HG03442 (cell line): ENCODE results near the gene UBE3C.

ENCODE experiments used
- ATAC-seq: cut with Tn5 transposase; IDR thresholded peaks from one replicate; pipeline ENCODE4 v1.9.1; 2021; ENCODE audit warnings: mild to moderate bottlenecking, moderate library complexity; ENCODE audit not compliant: unreplicated experiment

The UBE3C gene

DNA sequence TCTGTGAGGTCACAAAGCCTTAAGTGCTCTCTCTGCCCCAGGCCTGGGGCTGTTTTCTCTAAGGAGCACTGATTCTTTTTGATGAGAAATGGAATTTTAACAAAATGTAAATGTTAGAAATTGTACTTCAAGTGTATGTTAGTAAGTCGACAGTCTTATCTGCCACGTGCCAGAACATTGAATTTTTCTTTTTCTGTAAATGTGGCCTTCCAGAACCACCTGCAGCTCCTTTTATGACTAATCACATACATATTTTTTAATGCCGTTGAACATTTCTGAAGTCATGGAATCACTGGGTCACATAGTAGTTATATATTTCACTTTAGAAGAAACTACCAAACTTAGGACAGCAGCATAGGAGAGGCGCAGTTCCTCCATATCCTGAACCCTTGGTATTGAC lies 38.0 kb downstream of the UBE3C start:
- no peak for ATAC-seq

DNA sequence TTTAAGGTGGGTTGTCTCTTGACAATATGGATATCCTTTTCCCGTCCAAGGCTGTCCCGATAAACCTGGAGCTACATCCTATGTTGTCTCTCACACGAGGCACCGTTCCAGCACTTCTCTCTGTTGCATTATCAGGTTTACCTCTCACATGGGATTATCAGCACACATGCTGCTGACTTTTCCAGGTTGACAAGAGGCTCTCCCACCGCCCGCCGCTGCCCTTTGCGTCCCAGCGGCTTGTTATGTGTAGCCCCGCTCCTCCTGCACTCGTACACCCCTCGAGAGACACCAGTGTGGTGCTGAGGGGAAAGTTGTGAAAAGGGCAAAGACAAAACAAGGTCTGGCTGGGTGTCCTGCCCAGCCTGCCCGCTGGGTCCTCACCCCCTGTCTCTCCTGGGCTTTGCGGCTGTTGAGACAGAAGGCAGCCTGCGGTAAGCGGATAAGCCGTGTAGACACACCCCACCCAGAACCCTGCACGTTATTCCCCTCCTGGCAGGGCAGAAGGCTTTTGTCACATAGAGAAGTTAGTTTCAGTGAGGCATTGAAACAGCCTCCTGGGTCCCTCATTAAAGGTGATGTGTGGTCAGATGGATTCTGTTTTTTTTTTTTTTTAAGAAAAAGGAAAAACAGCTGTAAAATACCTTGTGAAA lies 38.7 kb downstream of the UBE3C start:
- no peak for ATAC-seq

DNA sequence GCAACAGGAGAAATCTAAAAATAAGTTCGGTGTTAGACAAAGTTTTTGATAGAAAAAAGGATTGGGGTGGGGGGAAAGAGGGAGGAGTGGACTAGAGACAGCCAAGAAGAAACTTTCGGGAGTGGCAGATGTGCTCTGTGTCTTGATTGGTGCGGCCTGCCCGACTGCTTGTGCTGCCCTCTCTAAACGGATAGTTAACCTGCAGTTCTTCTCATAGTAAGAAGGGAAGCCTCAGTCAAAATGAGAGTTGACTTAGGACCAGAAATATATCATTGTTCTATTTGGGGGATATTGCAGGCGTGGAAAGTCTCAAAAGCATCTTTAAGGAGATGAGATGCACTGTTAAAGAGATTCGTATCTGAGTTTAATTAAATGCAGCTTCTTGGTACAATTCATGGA lies 39.3 kb downstream of the UBE3C start:
- ATAC-seq: no peak

DNA sequence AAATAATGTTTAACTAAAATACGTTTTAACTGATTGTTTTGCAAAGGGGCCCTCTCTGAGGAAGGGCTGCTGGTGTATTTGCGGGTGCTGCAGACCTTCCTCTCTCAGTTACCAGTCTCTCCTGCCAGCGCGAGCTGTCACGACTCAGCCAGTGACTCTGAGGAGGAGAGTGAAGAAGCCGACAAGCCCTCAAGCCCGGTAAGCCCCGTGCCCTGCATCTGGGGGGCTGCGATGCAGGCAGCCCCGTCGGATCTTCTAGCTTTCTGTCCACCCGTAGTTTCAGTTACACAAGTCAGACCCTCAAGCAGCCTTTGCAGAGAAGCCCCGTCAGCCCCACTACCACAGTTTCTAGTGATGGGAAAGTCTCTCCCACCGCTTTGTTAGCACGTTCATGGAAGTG lies 45.1 kb downstream of the UBE3C start:
- ATAC-seq: no peak

DNA sequence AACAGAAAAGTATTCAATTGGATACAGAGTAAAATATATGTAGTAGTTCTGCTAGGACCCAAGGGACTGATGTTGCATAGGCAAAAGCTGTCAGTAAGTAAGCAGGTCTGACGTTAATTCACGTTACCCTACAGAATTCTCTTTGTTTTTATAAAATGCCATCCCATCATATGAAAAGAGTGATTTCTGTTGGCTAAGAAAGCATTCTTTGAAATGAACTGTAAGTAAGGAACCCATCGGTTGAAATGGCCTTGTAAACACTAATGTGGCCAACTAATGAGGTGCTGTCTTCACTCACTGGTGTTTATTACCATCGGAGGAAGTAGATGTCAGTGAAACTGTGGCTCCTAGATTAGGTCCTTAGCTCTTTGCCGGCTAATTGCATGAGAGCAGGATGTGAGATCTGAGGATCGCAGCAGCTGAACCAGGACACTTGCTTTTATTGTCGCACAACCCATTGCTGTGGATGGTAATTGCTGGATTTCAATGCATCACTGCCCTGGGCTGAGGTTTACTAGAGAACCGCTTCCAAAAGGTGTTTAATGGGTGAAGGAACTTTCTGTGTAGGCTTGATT lies 49.5 kb downstream of the UBE3C start:
- no peak for ATAC-seq

DNA sequence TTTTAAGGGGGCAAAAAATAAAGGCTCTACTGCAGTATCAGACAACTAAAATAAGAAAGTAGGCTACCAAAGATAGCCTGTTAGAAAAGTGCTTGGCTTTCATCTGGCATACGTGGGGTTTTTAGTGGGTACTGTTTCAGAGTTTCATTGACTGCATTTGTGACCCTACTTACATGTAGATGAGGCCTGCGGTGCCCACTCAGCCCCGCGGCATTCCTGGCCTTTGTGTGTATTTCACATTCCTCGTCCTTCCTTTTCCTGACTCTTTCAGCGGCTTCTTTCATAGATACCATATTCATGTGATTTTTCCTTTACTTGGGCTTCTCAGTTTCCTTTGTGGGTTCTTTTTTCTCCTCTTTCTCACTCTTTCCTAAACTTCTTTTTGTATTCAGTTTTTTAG lies 50.7 kb downstream of the UBE3C start:
- no peak for ATAC-seq

DNA sequence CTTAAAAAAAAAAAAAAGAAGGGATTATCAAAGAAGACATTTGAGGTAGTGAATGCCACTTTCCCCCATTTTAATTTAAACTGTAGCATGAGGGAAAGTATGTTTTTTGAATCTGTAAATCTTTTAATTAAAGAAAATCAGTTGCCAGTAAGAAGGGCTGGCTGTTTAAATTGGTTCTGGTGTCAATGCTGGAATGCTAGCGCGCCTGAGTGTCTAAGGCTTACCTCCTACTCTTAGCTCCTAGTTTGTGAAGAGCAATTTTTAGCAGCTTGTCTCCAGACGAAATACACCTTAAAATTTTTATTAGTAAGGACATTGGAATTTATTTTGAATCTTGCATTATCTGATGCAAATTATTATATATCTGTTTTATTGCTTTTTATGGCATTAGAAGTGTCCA lies 54.1 kb downstream of the UBE3C start:
- ATAC-seq: no peak

DNA sequence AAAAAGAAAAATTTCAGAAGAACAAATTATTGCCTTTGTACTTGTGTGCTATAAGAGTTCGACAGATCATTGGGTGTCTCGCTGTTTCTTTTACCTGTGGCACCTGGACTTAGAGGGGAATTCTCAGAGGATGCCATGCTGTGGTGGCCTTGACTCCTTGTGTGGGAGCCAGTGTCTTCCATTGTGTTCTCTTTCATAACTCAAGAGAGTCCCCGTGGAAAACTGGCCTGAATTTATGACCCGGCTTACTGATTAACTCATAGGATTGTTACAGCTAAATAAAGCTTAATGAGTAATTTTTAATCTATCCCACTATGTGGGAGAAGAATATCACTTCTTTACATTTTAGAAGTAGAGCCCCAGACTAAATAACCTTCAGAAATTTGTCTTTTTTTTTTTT lies 54.5 kb downstream of the UBE3C start:
- ATAC-seq: no peak

DNA sequence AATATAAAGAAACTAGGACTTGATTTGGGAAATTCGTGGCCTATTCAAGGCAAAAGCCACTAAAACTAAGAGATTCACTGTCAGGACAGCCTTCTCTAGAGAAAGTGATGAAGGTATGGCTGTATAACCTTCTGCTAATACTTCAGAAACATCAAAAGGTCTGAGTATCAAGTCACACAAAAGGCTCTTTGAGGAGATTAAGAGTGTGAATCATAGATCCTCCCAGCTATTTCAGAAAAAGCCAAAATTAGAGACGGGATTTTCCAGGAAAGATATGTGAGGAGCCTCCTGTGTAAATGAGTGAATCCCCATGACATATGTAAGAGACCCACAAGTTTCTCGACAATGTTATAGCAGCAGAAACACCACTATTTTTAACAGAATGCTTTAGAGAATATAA lies 56.2 kb downstream of the UBE3C start:
- no peak for ATAC-seq

DNA sequence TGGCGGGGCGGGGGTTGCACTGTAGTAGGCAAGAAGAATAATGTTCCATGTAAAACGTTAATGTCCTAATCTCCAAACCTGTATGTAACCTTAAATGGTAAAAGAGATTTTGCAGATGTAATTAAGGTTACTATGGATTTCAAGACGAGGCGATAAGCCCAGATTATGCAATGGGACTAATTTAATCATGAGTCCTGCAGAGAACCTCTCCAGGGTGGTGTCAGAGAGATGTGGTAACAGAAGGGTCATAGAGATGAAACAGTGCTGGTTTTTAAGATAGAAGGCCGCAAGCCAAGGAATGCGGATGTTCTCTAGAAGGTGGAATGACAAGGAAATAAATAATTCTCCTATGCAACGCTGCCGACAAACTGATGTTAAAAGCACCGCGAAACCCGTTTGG lies 57.1 kb downstream of the UBE3C start:
- no peak for ATAC-seq

DNA sequence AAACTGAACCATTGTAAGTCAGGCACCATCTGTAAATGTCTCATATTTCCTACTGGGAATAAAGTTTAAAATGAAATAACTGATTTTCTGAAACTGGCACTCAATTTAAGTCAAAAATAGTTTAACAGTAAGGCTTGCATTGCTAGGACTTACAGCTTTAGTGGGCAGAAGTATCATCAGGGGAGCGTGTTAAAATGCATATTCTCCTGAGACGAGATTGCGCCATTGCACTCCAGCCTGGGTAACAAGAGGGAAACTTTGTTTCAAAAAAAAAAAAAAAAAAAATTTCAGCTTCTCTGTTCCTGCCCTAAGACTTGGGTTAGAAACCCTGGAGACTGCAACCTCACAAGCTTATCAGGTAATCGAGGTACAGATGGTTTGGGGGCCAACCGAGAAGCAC lies 65.4 kb downstream of the UBE3C start:
- ATAC-seq: no peak

DNA sequence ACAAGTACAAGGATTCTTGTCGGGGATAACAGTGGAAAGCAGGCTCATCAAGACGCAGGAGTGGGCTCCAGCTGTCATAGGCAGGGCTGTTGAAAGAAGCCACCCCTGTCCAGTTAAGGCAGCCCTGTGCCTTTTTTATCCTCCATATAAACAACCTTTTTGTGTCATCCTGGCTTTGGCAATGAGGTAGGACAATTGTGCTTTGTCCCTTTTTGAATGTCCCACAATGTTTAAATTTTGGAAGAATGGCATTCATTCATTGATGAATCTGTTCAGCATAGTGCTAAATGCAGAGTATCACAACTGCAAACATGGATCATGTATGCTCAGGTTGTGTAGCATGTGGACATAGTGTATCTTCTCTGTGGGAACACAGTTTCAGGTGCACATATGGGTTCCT lies 66.7 kb downstream of the UBE3C start:
- ATAC-seq: no peak

DNA sequence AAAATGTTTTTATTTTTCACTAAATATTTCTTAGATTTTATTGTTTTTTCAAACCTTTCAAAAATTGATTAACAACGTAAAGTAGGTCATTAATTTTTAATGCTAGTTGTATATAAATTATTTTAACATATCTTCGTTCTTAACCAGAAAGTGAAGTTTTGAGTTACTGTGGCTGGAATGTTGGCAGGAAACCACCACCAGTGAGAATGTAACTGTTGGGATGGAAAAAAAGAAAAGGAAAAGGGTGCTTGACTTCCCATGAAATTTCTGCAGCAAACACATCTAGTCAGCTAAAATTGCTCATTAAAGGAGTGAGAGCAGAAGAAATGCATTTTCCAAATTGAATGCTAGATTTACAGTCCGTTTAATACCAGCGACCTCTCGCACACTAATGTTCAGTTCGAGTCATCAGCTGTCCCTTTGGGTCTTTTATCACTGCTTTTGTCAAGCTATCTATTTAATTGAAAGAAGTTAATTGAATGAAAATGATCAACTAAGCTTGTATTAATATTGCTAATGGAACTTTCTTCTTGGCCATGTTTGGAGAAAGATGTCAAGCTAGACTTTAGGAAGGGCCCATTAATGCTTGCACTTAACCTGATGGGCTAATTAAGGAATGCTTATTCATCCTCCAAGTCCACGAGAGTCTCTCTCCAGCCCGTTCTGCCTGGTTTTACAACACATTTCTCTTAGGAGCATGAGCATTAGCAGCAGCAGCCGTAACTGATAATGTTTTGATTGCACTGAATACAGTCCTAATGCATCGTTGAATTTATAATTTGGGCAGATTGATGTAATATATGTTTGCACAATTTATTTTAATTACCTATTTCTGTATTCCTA lies 70.1 kb downstream of the UBE3C start:
- no peak for ATAC-seq

DNA sequence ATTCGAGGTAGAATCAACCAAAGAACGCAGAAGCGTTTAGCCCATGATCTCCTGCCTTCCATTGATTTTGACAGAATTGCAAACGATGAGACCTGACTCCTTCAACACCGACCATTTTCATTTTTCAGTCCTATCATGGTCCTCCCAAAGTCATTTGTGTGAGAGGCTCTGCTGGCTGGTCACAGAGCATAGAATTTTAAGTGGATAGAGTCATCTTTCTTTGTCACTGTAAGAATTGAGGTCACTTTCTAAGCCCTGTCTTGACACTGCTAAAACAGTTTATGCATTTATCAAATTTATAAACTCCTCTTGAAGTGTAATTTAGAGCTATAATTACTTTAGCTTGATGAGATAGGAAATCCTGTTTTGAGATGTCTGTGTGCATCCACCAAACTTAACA lies 72.0 kb downstream of the UBE3C start:
- ATAC-seq: no peak

DNA sequence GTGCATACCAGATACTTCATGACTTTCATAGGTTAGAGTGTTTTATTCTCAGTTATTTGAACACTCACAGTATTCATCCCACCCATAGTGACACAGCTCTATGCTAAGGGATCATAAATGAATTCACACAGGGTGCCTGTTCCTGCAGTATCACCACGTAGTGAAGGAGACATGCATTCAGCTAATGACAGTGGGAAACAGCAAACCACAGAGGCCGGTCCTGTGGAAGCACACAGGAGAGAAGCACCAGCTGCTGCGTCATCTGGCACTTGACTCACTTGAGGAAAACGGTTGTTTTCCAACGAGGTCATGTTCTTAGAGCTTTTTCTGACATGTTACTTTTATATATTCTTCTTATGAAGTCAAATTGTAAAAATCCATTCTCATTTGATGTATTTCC lies 73.0 kb downstream of the UBE3C start:
- no peak for ATAC-seq

DNA sequence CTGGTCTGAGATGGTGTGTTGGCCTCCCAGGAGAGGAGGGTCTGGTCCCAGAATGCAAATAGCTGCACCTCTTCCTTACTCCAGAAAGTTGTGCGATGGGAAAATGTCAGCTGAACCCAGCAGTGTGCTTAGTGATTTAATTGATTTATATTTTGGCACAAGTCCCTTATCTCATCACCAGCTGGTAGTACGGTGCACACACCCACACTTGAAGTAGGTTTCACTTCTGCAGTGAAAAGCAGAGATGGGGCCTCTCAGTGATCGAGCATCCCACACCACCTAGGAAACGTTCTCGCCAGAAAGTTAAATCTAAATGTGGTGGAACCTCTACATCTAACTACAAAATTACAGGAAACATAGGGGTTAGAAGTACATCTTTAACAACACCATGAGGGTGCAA lies 80.4 kb downstream of the UBE3C start:
- ATAC-seq: peak; percentile 81

DNA sequence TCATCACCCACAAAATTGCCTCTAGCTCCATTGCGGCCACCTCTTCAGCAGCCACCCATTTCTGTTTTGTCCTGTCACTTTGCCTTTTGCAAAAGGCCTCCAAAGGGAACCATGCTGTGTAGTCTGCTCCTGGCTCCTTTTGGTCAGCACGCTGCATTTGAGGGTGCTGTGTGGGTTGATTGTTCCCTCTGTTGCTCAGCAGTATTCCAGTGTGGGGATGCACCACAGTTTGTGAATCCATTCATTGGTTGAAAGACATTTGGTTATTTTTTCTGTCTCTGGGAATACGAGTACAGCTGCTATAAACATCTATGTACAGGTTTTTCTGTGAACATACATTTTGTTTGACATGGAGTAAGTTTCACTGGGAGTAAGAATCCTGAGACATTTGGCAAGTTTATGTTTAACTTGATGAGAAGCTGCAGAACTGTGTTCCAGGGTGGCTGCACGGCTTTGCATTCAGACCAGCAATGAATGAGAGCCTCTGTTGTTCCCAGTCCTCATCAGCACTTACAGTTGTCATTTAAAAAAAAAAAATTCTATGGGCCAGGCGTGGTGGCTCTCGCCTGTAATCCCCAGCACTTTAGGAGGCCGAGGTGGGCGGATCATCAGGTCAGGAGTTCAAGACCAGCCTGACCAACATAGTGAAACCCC lies 82.3 kb downstream of the UBE3C start:
- ATAC-seq: no peak

DNA sequence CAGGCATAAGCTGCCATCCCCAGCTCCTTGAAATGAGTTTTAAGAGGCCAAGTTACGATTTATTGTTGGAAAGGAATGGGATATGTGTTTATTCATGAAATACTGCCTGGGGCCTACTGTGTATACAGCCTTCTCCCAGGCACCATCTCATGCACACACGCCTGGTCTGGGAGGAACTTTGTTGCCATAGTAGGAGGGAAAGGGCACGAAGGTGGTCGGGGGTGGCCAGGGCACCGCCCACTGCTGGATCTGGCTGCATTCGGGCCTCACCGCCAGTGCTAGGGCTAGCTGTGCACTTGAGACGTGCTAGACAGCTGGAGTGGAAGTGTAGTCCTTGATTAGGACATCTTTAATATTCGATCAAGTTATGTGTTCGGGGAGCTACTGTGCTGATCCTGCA lies 84.0 kb downstream of the UBE3C start:
- ATAC-seq: no peak

DNA sequence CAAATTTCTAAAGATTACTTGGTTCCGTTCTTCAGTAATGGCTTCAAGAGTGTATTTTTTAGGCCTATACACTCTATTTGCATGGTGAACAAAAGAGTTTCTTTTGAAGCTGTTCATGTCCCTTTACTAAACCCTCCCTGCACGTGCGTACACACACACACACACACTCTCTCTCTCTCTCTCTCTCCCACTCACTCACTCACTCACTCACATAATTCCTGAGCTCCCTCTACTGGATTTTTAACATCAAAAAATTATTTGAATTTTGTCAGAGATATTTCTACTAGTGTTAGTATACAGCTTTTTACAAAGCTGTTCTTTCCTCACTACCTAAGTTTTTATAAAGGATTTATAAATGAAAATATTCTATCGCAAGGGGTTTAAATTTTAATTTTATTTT lies 85.9 kb downstream of the UBE3C start:
- no peak for ATAC-seq

DNA sequence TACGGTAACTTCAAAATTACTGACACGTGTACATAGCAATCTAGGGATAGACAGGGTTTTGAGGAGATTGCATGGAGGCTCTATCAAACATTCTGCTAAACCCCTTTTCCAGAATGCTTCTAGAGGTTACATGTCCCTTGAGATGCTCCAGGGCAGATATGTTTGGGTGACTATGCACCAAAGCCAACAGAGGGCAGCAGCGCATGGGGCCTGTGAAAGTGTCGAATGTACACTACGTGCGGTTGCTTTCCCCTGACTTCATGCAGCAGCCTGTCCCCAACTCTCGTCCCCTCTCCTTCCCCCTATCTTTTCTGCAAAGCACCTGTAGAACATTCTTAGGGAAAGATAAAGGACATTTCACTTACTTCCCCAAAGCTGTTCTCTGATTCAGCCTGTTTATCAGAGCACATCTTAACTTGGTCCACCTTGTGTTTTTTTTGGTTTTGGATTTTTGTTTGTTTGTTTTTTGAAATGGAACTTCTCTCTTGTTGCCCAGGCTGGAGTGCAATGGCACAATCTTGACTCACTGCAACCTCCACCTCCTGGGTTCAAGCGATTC lies 90.2 kb downstream of the UBE3C start:
- no peak for ATAC-seq

DNA sequence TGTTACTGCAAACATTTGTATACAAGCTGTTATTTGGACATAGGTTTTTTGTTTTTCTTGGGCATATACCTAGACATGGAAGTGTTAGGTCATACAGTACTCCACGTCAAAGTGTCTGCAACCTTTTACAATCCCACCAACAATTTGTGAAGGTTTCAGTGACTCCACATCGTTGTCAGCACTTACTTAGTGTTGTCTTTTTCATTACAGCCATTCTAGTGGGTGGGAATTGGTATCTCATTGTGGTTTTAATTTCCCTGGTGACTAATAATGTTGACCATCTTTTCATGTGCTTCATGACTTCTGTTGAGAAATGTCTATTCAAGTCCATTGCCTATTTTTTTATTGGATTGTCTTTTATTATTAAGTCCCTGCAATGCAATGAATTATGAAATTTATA lies 95.0 kb downstream of the UBE3C start:
- ATAC-seq: no peak

DNA sequence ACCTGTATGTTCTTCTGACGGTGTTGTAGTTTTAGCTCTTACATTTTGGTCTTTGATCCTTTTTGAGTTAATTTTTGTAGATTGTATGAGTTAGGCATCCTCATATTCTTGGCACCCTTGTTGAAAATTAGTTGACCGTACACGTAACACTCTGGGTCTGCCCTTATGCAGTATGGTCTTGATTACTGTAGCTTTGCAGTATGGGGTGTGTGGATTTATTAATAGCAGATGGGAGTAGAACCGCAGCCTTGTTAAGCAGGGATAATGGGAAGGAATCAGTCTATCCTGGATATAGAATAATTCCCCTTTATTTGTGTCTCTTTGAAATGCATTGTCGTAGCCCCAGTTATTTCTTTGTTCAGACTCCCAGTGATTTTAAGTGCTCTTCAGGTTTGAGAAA lies 95.5 kb downstream of the UBE3C start:
- no peak for ATAC-seq
